GM12878 (cell line): ENCODE results near the gene ZMYND12. TPM values are rescaled to one million over a fixed set of nuclear protein-coding genes. Genes with fewer than 3 reads are reported as not detected.

ENCODE experiments used
- ATAC-seq: fragments of 200-7000 bp; cut with Tn5 transposase; 3 replicates; pipeline ENCODE4 v1.9.1; 2020; ENCODE audit warnings: mild to moderate bottlenecking, moderate library complexity
- BruUV-seq: library from RNA; stranded (reverse); fragments of 400-500 nt; replicated peaks from 2 replicates; lab custom pipeline; 2021; lab: Mats Ljungman, UMichigan
- CTCF ChIA-PET: fragments of 300-600 bp; sonication (Branson Sonifier 250); formaldehyde crosslinking; extraction: SDS; loops from one replicate; lab custom pipeline; 2021; ENCODE audit warnings: inconsistent platforms; lab: Yijun Ruan, JAX
- POLR2A ChIA-PET: fragments of 350-600 bp; formaldehyde crosslinking; extraction: SDS; loops from one replicate; lab custom pipeline; 2021; ENCODE audit warnings: inconsistent platforms; lab: Charles Lee
- RAD21 ChIA-PET: fragments of 300-600 bp; sonication (Branson Sonifier 250); formaldehyde crosslinking; loops from one replicate; lab custom pipeline; 2023; ENCODE audit warnings: antibody characterized with exemption; ENCODE audit not compliant: unreplicated experiment; lab: Charles Lee
- SMC1A ChIA-PET: fragments of 300-600 bp; sonication (Branson Sonifier 250); formaldehyde crosslinking; loops from one replicate; lab custom pipeline; 2023; ENCODE audit not compliant: unreplicated experiment, uncharacterized antibody; lab: Charles Lee
- DNase-seq: peaks from one replicate; pipeline ENCODE4 v3.0.0-alpha.2; 2011; ENCODE audit warnings: low read depth, low spot score
- FAIRE-seq: peaks from 3 replicates; lab custom pipeline; 2011; peaks lifted over from hg19 to GRCh38; lab: Jason Lieb, UNC
- H2AFZ ChIP-seq: 2 replicates; pipeline ENCODE4 v1.6.0; 2011; ENCODE audit warnings: low read depth, low read length, control low read depth; ENCODE audit not compliant: control insufficient read depth
- H3K27ac ChIP-seq: 2 replicates; pipeline ENCODE4 v1.5.1; 2011; ENCODE audit warnings: control low read depth; ENCODE audit not compliant: control insufficient read depth, insufficient read depth
- H3K27me3 ChIP-seq, 2 experiments: replicated peaks in 1 of 2; 2 replicates each; pipeline versions ENCODE4 v1.6.0 to v1.6.1; 2011; ENCODE audit warnings: low read length in 1 of 2; ENCODE audit not compliant: control insufficient read depth in 2 of 2, insufficient read depth in 2 of 2
- H3K36me3 ChIP-seq, 2 experiments: 2 replicates each; pipeline ENCODE4 v1.5.1; 2011; ENCODE audit warnings: low read length in 1 of 2; ENCODE audit not compliant: control insufficient read depth in 2 of 2, insufficient read depth in 2 of 2
- H3K4me1 ChIP-seq: 2 replicates; pipeline ENCODE4 v1.6.1; 2011; ENCODE audit warnings: mild to moderate bottlenecking, low read length, moderate library complexity, mixed read lengths; ENCODE audit not compliant: control insufficient read depth, insufficient read depth
- H3K4me2 ChIP-seq: 2 replicates; pipeline ENCODE4 v1.6.0; 2011; ENCODE audit warnings: control low read depth; ENCODE audit not compliant: control insufficient read depth, insufficient read depth
- H3K4me3 ChIP-seq: fragments of 200-600 bp; sonication (generic); 2 replicates; pipeline ENCODE4 v1.5.1; 2016
- H3K79me2 ChIP-seq: 2 replicates; pipeline ENCODE4 v1.6.0; 2011; ENCODE audit warnings: low read length; ENCODE audit not compliant: control insufficient read depth, insufficient read depth
- H3K9ac ChIP-seq: 2 replicates; pipeline ENCODE4 v1.8.0; 2011; ENCODE audit warnings: low read length, control low read depth, mixed read lengths; ENCODE audit not compliant: control insufficient read depth, insufficient read depth
- H3K9me3 ChIP-seq: replicated peaks from 3 replicates; pipeline ENCODE4 v1.5.1; 2011; ENCODE audit warnings: mild to moderate bottlenecking, low read length; ENCODE audit not compliant: control insufficient read depth, insufficient read depth
- H4K20me1 ChIP-seq: 2 replicates; pipeline ENCODE4 v1.6.0; 2011; ENCODE audit not compliant: control insufficient read depth, insufficient read depth
- CEBPB ChIP-seq, 2 experiments: fragments of 150-350 bp in 1 of 2; IDR thresholded peaks; 2 replicates each; pipeline ENCODE4 v1.6.1; 2012 to 2014; ENCODE audit warnings: low read depth in 2 of 2, low read length in 2 of 2, borderline replicate concordance in 1 of 2, inconsistent platforms in 1 of 2
- CHD1 ChIP-seq: IDR thresholded peaks from 2 replicates; pipeline ENCODE4 v1.6.1; 2012; ENCODE audit warnings: low read depth, low read length, improper control_type of control experiment
- IKZF2 ChIP-seq, 2 experiments: fragments of 450-650 bp; IDR thresholded peaks; 2 replicates each; pipeline ENCODE4 v1.6.1; 2017; ENCODE audit warnings: mild to moderate bottlenecking in 2 of 2, moderate library complexity in 2 of 2
- IRF4 ChIP-seq: IDR thresholded peaks from 2 replicates; pipeline ENCODE4 v1.6.1; 2011; ENCODE audit warnings: low read depth, low read length
- KLF5 ChIP-seq: fragments of 450-650 bp; IDR thresholded peaks from 2 replicates; pipeline ENCODE4 v1.6.1; 2014; ENCODE audit warnings: mild to moderate bottlenecking; ENCODE audit not compliant: partially characterized antibody
- PAX5 ChIP-seq: IDR thresholded peaks from 2 replicates; pipeline ENCODE4 v1.6.1; 2011; ENCODE audit warnings: low read depth, low read length, borderline replicate concordance
- PRDM15 ChIP-seq: fragments of 450-650 bp; formaldehyde crosslinking; IDR thresholded peaks from 2 replicates; pipeline ENCODE4 v1.4.0; 2020; ENCODE audit warnings: mild to moderate bottlenecking, moderate library complexity
- SMAD5 ChIP-seq: IDR thresholded peaks from 2 replicates; pipeline ENCODE4 v1.6.1; 2016; ENCODE audit warnings: antibody characterized with exemption, low read depth
- SRF ChIP-seq, 2 experiments: IDR thresholded peaks; 2 replicates each; pipeline ENCODE4 v1.6.1; 2011; ENCODE audit warnings: low read depth in 2 of 2, low read length in 2 of 2, mild to moderate bottlenecking in 1 of 2, moderate library complexity in 1 of 2
- WRNIP1 ChIP-seq: IDR thresholded peaks from 2 replicates; pipeline ENCODE4 v1.6.1; 2011; ENCODE audit warnings: low read depth, low read length, improper control_type of control experiment, borderline replicate concordance
- ZBED1 ChIP-seq: IDR thresholded peaks from 2 replicates; pipeline ENCODE4 v1.6.1; 2016; ENCODE audit warnings: borderline replicate concordance
- ZNF207 ChIP-seq: fragments of 450-650 bp; IDR thresholded peaks from 2 replicates; pipeline ENCODE4 v1.6.1; 2014; ENCODE audit warnings: antibody characterized with exemption, mild to moderate bottlenecking, borderline replicate concordance
- ZNF24 ChIP-seq: fragments of 450-650 bp; IDR thresholded peaks from 2 replicates; pipeline ENCODE4 v1.6.1; 2017; ENCODE audit warnings: antibody characterized with exemption, mild to moderate bottlenecking
- WGBS: methylation state at CpG from one replicate; pipeline ENCODE4 v1.1.6; 2016; ENCODE audit warnings: low lambda C conversion rate; ENCODE audit not compliant: insufficient replicate concordance, insufficient coverage; ENCODE audit errors: missing lambda C conversion rate; 5-methylcytosine and 5-hydroxymethylcytosine counted together
- in situ Hi-C: fragments of 300-500 bp; cut with MboI; formaldehyde crosslinking; loops from 9 replicates; pipeline ENCODE4 v1.14.3; 2018; ENCODE audit warnings: mixed read lengths
- intact Hi-C: fragments of 100-400 bp; cut with micrococcal nuclease; formaldehyde crosslinking; loops from one replicate; pipeline ENCODE4 v1.14.2; 2022; ENCODE audit not compliant: unreplicated experiment
- polyA plus RNA-seq, 11 experiments: library from polyadenylated mRNA; depleted of rRNA in 4 of 11; unstranded in 6 of 11; stranded (reverse) in 5 of 11; fragments of >200 nt; fragmentation: Nextera tagmentation in 4 of 11; fragmentation: Illumina TruSeq in 1 of 11; extraction: Ambion mirVana in 4 of 11; extraction: Trizol in 1 of 11; gene quantifications; 1 replicate in 1 of 11; 2 replicates in 10 of 11; pipeline versions ENCODE4 v1.2.1 to v1.2.3, GENCODE V29; 2011 to 2016; ENCODE audit warnings: inconsistent platforms in 2 of 11, missing spikeins in 2 of 11, low read depth in 1 of 11
- total RNA-seq, 4 experiments: library from RNA; depleted of rRNA in 3 of 4; stranded (reverse); fragments of >200 nt in 3 of 4; fragmentation: Illumina TruSeq in 1 of 4; extraction: Trizol in 1 of 4; gene quantifications; 2 replicates each; pipeline versions ENCODE4 v1.2.1 to v1.2.3, GENCODE V29; 2013 to 2021
- TF ChIP-seq, protein P1 (sequence below): IDR thresholded peaks from 2 replicates; pipeline ENCODE4 v1.6.1; 2011; ENCODE audit warnings: low read depth, mild to moderate bottlenecking, low read length, moderate library complexity, borderline replicate concordance; ENCODE audit errors: extremely low read depth

The ZMYND12 gene
- total and polyA plus RNA-seq, 10 of the 15 experiments (the other 5 are each of a cell fraction or from before 2014, with no cell fraction given): 0.26 to 1.4 (median 0.67) TPM

GRCh38 chr1:42429603-42430002, 26.2 kb downstream of the ZMYND12 start:
- Histone ChIP-seq H3K9me3 (no peaks in the 10 kb centered on the region), H3K4me2 (no peak overlapping the region), H3K27me3 (no peaks in the 10 kb centered on the region), H2AFZ (no peak overlapping the region), H3K4me1 (no peaks in the 10 kb centered on the region), H3K4me3 (no peak overlapping the region), H3K79me2 (no peaks in the 10 kb centered on the region), H4K20me1 (no peaks in the 10 kb centered on the region), H3K9ac (no peak overlapping the region), H3K27ac (no peak overlapping the region), H3K36me3 (no peaks in the 10 kb centered on the region)
- 11% methylated on average over 1 of the region's 1 CpG for WGBS
- POLR2A ChIA-PET: interaction anchor here (1.0 kb wide), 1 partner anchor 13 kb away, joined by 3 read pairs; no protein-coding TSS in a partner anchor
- BruUV-seq: no TSS peak
- TF ChIP-seq CEBPB (IDR thresholded peaks at IDR 0.05; ENCODE audit: borderline replicate concordance in 1 of 2, low read depth in 2 of 2, low read length in 2 of 2) (no peak), KLF5 (no peak), CHD1 (no peak), PRDM15 (no peak), PAX5 (no peak), ZNF24 (no peak), IRF4 (no peak), SRF (IDR thresholded peaks at IDR 0.05; ENCODE audit: low read depth in 2 of 2, low read length in 2 of 2) (no peak), WRNIP1 (no peak), IKZF2 (IDR thresholded peaks at IDR 0.05) (no peak), SMAD5 (no peak), ZNF207 (no peak), ZBED1 (no peak)
- TF ChIP-seq, protein P1, sequence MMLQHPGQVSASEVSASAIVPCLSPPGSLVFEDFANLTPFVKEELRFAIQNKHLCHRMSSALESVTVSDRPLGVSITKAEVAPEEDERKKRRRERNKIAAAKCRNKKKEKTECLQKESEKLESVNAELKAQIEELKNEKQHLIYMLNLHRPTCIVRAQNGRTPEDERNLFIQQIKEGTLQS: no peak
- RAD21 ChIA-PET: no interaction called here
- ATAC-seq (no peak), DNase-seq (no peak), FAIRE-seq (no peak)
- intact Hi-C loops: no loop called here
- SMC1A ChIA-PET: interaction anchor here (0.9 to 1.1 kb wide), 3 partner anchors 14 to 45 kb away, joined by 3 read pairs; no protein-coding TSS in a partner anchor
- in situ Hi-C loops: no loop called here
- CTCF ChIA-PET: interaction anchor here (0.6 kb wide), 1 partner anchor 261 kb away, joined by 3 read pairs; no protein-coding TSS in a partner anchor
